Measurements from ENCODE around the gene SVOPL. TPM values are rescaled to one million over a fixed set of nuclear protein-coding genes. Genes with fewer than 3 reads are reported as not detected.

SVOPL gene
- total and polyA plus RNA-seq, 9 of the 15 experiments (the other 6 are each of a cell fraction or from before 2014, with no cell fraction given) = 0.13 to 0.42 (median 0.20) TPM; not detected in 6

- TF ChIP-seq ZMIZ1 (IDR thresholded peaks at IDR 0.05; ENCODE audit: low read depth in 2 of 2, low read length in 2 of 2) (no peak), NCOA1 (IDR thresholded peaks at IDR 0.05; ENCODE audit: low read depth) (no peak)
Measured at GRCh38 chr7:138748666-138749065, 47.5 kb upstream of the SVOPL start (continued).

- WGBS (ENCODE audit: insufficient coverage, low coverage, missing lambda C conversion rate) = under 1% methylated on average over 4 of the region's 4 CpGs
- H2AFZ ChIP-seq (ENCODE audit: low read depth, low read length) = no peak overlapping the region
- POLR2A ChIA-PET = no interaction called here
- BruUV-seq (replicated peaks) = no TSS peak
- no peaks in the 10 kb centered on the region for H3K9me1 ChIP-seq (ENCODE audit: control insufficient read depth, insufficient read depth, low read length)
- ATAC-seq = no peak
- 0 out of 5 replicates have a peak, but pooled peaks cover 0 to 3% of the 10 kb centered on the region in 2 experiments for H3K4me1 ChIP-seq (replicated peaks in 1 of 2; ENCODE audit: control insufficient read depth in 2 of 2, insufficient read depth in 2 of 2, low read length in 2 of 2)
- peaks cover 24 to 40% of the 10 kb centered on the region in 2 experiments for H3K27me3 ChIP-seq (ENCODE audit: control insufficient read depth in 2 of 2, insufficient read depth in 2 of 2, low read length in 2 of 2)
- DNase-seq (ENCODE audit: extremely low read depth in 1 of 4, low spot score in 3 of 4) = no peak
- in situ Hi-C loops (cut with MboI) = no loop called here
- no peaks in the 10 kb centered on the region for H3K9me3 ChIP-seq (replicated peaks; ENCODE audit: control insufficient read depth, insufficient read depth, low read depth, low read length)
- no peak overlapping the region for H3K4me3 ChIP-seq
- FAIRE-seq = no peak
- CTCF ChIA-PET (ENCODE audit: low intra/inter-chr PET ratio) = no interaction called here
- 0 out of 2 replicates have a peak, but pooled peaks cover 3% of the 10 kb centered on the region for H4K20me1 ChIP-seq (replicated peaks; ENCODE audit: control insufficient read depth, insufficient read depth, low read length)
- H3K36me3 ChIP-seq (ENCODE audit: control insufficient read depth, insufficient read depth, low read length) = no peaks in the 10 kb centered on the region
- H3K9ac ChIP-seq (ENCODE audit: insufficient read depth in 1 of 2, low read depth in 2 of 2, low read length in 2 of 2) = no peak overlapping the region
- intact Hi-C loops (cut with micrococcal nuclease) = no loop called here
- H3K79me2 ChIP-seq (ENCODE audit: control insufficient read depth, insufficient read depth, low read length) = no peaks in the 10 kb centered on the region
- no peak overlapping the region for H3K4me2 ChIP-seq (ENCODE audit: insufficient read depth, low read length)
- no peak overlapping the region for H3K27ac ChIP-seq (ENCODE audit: extremely low read depth, low read depth, low read length)
- TF ChIP-seq POLR2G (IDR thresholded peaks at IDR 0.05; ENCODE audit: low read depth, low read length) (no peak), MGA (IDR thresholded peaks at IDR 0.05) (no peak), RBM15 (IDR thresholded peaks at IDR 0.05; ENCODE audit: insufficient read depth, low read length) (no peak), PHF20 (IDR thresholded peaks at IDR 0.05; ENCODE audit: partially characterized antibody) (no peak)
Measured at GRCh38 chr7:138746073-138746472, 44.9 kb upstream of the SVOPL start.

Measured in K562 (cell line).